CD4-positive, alpha-beta T cell treated with Interleukin-17A for 1 hour (primary cell): ENCODE data around the gene PROSER3.

Source experiments
- DNase-seq: peaks from one replicate; pipeline ENCODE4 v3.0.0-alpha.2; 2020

Gene PROSER3

DNA sequence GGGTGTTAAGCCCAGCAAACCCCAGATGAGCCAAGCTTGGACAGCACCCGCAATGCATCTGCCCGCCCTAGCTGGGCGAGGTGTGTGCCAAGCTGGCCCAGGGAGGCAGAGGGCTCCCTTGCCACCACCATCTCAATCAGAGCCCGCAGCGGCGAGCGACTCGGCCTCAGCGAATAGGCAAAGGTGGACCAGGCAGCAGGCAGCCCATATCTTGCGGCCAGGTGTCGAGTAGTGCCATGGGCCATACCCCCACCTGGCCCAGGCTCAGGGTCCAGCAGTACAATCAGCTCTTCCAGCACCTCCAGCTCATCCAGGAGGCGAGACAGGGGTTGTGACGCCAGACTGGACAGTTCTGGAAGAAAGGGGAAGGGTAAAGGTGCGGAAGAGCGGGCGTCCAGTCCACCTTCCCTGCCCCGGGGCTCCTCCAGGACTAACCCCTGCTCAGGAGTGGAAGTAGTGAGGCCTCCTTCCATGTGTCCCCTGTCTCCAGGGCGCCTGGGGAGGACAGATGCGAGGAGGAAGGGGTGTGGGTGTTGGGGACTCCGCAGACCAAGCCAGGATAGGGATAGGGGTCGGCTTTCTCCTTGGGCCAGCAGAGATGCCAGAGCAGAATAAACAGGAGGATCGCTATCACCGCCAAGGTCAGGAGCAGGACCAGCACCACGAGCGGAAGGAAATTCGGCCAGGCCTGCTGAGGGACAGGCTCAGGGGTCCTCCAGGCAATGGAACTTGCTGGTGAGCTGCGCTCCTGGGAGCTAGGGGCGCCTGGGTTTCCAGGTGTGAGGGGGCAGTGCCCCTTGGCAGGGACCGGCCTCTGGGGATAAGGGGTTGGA lies 18.5 kb upstream of the PROSER3 start:
- no peak for DNase-seq

DNA sequence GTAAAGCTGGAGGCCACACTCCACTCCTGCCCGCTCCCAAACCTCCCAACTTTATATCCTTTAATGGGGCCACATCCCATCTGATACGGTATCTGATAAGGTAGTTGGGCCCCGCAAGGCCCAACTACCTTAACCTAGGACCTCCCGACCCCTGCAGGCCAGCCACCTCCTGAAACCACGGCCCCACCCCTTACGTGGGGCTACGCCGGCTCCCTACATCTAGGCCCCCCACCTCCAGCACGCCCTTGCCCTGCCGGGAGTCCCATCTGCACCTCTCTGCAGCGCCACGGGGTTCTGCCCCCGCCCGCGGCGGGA lies 17.9 kb upstream of the PROSER3 start:
- no peak for DNase-seq

- peak; percentile 95 for DNase-seq
Observed at GRCh38 chr19:35740423-35741202, 17.4 kb upstream of the PROSER3 start.

- no peak for DNase-seq
Observed at GRCh38 chr19:35741203-35741515, 16.8 kb upstream of the PROSER3 start.

- peak; percentile 81 for DNase-seq
Observed at GRCh38 chr19:35742121-35742724, 15.8 kb upstream of the PROSER3 start, which contains the start of gene IGFLR1. TSS of gene IGFLR1 (minus strand) at chr19:35742452. CDS start at chr19:35741180, 1,272 bp downstream.

DNA sequence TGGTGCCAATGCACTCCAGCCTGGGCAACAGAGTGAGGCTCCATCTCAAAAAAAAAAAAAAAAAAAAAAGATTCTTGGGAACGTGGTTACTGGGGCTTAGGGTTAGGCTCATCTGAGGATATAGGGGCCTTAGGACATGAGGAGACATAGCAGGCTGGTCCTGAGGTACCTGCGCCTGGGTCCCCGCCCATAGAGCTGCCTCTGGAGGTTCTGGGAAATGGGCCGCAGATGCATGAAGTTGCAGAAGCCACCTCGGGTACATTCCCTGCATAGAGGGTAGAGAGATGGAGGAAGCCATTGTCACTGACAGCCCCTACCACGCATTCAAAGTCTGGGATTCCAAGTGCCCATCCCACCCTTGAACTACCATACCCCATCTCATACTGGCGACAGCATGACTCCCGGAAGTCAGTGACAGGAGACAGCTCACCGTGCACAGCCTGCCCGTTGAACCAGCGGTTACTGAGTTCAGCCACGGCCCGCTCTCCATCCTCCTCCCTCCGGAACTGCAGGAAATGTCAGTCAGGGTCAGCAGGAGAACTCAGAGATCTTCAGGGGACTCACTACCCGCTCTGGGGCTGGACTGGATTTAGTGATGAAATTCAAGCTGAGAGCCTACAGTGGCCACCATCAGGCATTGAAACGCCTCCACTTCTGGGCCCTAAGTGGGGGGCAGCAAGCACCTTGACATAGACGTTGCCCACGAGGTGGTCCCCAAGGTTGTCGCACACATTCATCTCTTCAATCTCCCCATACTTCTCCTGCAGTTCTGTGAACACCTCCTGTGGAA lies 14.1 kb upstream of the PROSER3 start:
- DNase-seq = no peak

DNA sequence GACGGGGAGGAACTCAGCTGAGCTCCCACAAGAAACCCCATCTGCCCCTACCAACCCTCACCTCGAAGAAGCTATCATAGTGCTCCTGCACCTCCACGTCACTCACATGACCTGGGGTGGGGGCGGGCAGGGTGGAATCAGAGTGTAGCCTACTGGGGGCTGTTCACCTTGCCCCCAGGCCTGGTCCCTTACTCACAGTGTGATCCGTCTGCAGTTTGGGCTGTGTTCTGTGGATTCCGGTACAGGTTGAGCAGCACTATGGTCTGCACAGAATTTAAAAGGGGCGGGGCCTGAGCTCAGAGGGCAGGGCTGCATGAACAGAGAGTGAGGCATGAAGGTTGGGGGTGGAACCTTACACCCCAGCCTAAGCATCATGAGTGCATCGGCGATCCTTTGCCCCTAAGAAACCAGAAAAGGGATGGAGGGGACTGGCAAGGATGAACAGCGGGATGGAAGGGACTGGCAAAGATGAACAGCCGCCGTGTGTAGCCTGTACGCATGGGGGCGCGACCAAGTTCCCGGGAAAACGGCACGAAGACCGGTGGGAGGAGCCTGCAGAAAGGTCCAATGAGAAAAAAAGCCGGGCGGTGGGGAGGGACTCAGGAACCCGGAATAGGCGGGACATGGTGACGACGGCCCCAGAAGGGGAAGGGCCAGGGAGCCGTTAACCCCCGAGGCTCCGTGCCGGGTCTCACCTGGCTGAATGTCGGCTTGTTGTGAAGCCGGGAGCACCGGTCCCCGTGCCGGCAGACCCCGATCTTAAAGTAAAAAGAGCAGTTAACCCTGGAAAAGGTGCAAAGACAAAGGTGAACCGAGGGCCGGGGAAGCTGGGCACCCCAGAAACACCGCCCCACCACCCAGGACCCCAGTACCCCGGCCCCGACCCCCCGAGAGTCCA lies 13.3 kb upstream of the PROSER3 start:
- DNase-seq = peak; percentile 96

- peak; percentile 99 for DNase-seq
Observed at GRCh38 chr19:35745328-35746086, 12.5 kb upstream of the PROSER3 start, which contains the start of the genes PSENEN and U2AF1L4. TSS of gene PSENEN (plus strand) at chr19:35745651. CDS start at chr19:35745931, 280 bp downstream. TSS of gene U2AF1L4 (minus strand) at chr19:35745418. CDS start at chr19:35745391, 27 bp downstream.

DNA sequence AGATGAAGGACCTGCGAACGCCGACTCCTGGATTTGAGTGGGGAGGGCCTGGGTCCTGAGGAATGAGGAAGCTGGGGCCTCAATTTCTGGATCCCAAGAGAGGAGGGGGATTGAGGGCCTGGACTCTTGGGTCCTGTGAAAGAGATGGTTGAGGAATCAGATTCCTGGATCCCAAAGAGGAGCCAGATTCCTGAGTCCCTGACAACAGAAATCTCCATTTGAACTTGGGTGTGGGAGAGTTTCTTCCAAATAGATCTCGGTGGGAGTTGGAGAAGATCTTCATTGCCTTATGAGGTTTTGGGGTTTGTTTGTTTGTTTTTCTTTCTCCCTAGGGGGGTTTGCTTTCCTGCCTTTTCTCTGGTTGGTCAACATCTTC lies 11.9 kb upstream of the PROSER3 start:
- no peak for DNase-seq

DNA sequence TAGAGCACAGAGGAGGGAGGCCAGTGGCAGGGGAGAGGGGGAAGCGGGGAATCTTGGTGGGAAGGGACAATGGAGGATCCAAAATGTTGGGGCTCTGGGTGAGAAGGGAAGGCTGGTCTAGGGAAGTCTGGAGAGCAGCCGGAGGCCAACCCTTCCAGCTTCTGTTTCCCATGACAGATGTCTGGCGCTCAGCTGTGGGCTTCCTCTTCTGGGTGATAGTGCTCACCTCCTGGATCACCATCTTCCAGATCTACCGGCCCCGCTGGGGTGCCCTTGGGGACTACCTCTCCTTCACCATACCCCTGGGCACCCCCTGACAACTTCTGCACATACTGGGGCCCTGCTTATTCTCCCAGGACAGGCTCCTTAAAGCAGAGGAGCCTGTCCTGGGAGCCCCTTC lies 11.4 kb upstream of the PROSER3 start:
- DNase-seq = no peak

DNA sequence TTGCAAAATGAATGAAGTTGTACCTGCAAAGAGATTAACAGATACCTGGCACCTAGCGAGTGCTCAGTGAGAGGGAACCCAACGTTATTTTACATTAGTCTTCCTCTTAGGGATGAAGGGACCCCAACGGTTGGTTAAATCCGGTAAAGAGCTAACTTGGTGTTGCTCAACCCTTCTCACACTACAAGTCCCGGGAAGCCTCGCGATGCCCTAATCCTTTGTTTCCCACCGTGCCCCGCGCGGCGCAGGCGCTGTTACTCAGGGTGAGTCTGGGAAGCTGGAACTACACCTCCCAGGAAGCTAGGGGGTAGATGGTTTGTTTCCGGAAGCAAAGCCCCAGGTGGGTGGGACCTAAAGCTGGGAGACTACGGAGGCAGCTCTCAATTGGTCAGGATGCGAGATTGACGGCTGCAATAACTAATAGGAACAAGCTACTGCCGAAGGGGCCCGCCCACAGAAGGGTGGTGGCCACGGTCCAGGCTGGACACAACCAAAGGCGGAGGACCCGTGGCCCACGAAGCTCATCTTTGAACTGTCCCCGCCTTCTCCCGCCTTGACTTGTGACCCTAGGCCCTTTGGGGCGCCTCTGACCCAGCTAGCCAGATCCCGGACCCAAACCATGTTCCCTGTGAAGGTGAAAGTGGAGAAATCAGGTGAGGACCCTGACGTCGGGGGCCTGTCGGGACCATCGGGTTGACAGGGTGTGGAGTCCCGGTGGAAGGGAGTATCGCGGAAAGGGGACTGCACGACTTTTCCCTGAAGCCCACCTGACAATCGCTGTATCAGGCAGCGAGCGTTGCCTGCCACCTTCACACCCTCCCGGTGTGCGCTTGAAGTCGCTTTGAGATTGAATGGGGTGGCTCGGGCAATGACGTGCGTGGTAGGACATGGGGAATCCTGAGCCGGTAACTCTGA lies 9.6 kb upstream of the PROSER3 start, which contains the start of gene LIN37:
Gene LIN37 (plus strand): TSS at position 471 of the 915 bp plus-strand sequence. CDS start 149 bp downstream, at position 620.
- peak; percentile 100 for DNase-seq

DNA sequence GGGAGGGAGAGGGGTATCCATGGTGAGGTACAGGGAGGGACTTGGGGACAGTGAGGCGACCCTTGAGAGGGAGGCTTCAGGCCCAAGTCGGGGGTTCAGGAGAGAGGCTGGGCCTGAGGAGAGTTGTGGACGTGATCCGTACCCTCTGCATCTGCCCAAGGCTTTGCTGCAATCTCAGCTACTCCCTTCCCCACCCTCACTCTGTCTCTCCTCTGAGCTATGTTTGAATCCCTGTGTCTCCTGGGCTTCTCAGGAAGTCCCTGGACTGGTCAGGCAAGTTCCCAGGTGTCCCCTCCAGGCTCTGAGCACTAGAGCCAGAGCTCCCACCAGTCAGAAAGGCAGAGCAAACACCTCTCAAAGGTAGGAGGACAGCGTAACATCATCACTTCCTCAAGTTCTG lies 7.8 kb upstream of the PROSER3 start:
- DNase-seq = no peak

- no peak for DNase-seq
Observed at GRCh38 chr19:35751839-35752745, 5.9 kb upstream of the PROSER3 start.

DNA sequence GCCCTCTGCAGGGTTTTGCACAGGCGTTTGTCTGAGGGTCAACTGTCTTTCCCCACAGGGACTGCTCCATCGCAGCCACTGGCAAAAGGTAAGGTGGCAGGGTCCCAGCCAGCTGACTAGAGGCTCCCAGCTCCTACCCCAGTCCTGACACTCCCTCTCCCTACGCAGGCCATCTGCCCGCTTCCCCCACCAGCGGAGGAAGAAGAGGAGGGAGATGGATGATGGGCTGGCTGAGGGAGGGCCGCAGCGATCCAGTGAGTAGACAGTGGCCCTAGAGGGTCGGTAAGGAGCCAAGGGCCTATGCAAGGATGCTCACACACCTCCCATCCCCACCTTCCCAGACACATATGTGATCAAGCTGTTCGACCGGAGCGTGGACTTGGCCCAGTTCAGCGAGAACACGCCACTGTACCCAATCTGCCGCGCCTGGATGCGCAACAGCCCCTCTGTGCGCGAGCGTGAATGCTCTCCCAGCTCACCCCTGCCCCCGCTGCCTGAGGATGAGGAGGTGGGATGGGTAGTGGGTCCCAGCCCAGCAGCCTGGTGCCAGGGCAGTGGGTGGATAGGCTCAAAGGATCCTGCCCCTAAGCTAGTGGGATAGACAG lies 5.1 kb upstream of the PROSER3 start:
- DNase-seq = no peak

- no peak for DNase-seq
Observed at GRCh38 chr19:35753634-35754369, 4.2 kb upstream of the PROSER3 start.

- DNase-seq = no peak
Observed at GRCh38 chr19:35754370-35755130, 3.4 kb upstream of the PROSER3 start.

GRCh38 chr19:35755131-35755549 lies 2.8 kb upstream of the PROSER3 start:
- DNase-seq = no peak
